Spinal cord (tissue), 10 donors: Measurements from ENCODE around the gene KLHL36. TPM values are rescaled to one million over a fixed set of nuclear protein-coding genes. Genes with fewer than 3 reads are reported as not detected.

Source experiments
- DNase-seq, 6 donors: peaks; one replicate each; pipeline versions ENCODE4 v3.0.0 to v3.0.0-alpha.2; 2013 to 2015; ENCODE audit warnings: low spot score in 6 of 6, low read depth in 4 of 6
- H3K27ac ChIP-seq: one replicate; pipeline ENCODE4 v1.5.1; 2013; ENCODE audit warnings: low read depth, low read length, control low read depth
- H3K27me3 ChIP-seq: one replicate; pipeline ENCODE4 v1.6.1; 2013; ENCODE audit warnings: low read length; ENCODE audit not compliant: control insufficient read depth, insufficient read depth
- H3K36me3 ChIP-seq: one replicate; pipeline ENCODE4 v1.6.1; 2013; ENCODE audit warnings: low read length; ENCODE audit not compliant: control insufficient read depth, insufficient read depth
- H3K4me1 ChIP-seq: one replicate; pipeline ENCODE4 v1.6.1; 2013; ENCODE audit warnings: low read length; ENCODE audit not compliant: control insufficient read depth, insufficient read depth
- H3K4me3 ChIP-seq: one replicate; pipeline ENCODE4 v1.5.1; 2013; ENCODE audit warnings: low read depth, low read length, control low read depth
- H3K9me3 ChIP-seq: one replicate; pipeline ENCODE4 v1.6.1; 2013; ENCODE audit warnings: low read length; ENCODE audit not compliant: control insufficient read depth, insufficient read depth
- WGBS: methylation state at CpG from one replicate; pipeline ENCODE4 v1.1.5; 2013; ENCODE audit warnings: missing lambda C conversion rate; ENCODE audit not compliant: insufficient coverage; 5-methylcytosine and 5-hydroxymethylcytosine counted together
- polyA plus RNA-seq, 2 donors: library from polyadenylated mRNA; unstranded; fragments of 120-200 nt; gene quantifications; one replicate each; pipeline ENCODE4 v1.2.1, GENCODE V29; 2013; ENCODE audit not compliant: insufficient read length in 2 of 2
- total RNA-seq, 2 donors: library from RNA; depleted of rRNA in 1 of 2; stranded (reverse); fragments of 120-200 nt in 1 of 2; fragments of >200 nt in 1 of 2; gene quantifications; one replicate each; pipeline versions ENCODE4 v1.2.3 to v1.2.4, GENCODE V29; 2013 to 2014
- donor health status: healthy.

KLHL36 gene
- total and polyA plus RNA-seq, 4 donors = 30.0 to 31.8 (median 30.8) TPM

- Histone ChIP-seq H3K36me3 (no peaks in the 10 kb centered on the region), H3K9me3 (no peaks in the 10 kb centered on the region), H3K4me3 (no peak overlapping the region), H3K4me1 (peaks cover 15% of the 10 kb centered on the region), H3K27ac (no peak overlapping the region), H3K27me3 (no peaks in the 10 kb centered on the region)
- WGBS = 94% methylated on average over 5 of the region's 5 CpGs
- DNase-seq = no peak
Measured at GRCh38 chr16:84640145-84640544, 8.2 kb upstream of the KLHL36 start.

- Histone ChIP-seq H3K9me3 (no peaks in the 10 kb centered on the region), H3K36me3 (no peaks in the 10 kb centered on the region), H3K27me3 (no peaks in the 10 kb centered on the region), H3K4me1 (peaks cover 15% of the 10 kb centered on the region), H3K27ac (no peak overlapping the region), H3K4me3 (no peak overlapping the region)
- DNase-seq = no peak
- 78% methylated on average over 5 of the region's 6 CpGs for WGBS
Measured at GRCh38 chr16:84641643-84642358, 6.5 kb upstream of the KLHL36 start.

GRCh38 chr16:84643180-84643583, 5.1 kb upstream of the KLHL36 start:
- Histone ChIP-seq H3K4me1 (peaks cover 19% of the 10 kb centered on the region), H3K27me3 (no peaks in the 10 kb centered on the region), H3K4me3 (no peak overlapping the region), H3K36me3 (no peaks in the 10 kb centered on the region), H3K27ac (no peak overlapping the region), H3K9me3 (no peaks in the 10 kb centered on the region)
- WGBS = 46% methylated on average over 4 of the region's 8 CpGs
- DNase-seq = peak in 1 of 6 donors; percentile 44

DNA sequence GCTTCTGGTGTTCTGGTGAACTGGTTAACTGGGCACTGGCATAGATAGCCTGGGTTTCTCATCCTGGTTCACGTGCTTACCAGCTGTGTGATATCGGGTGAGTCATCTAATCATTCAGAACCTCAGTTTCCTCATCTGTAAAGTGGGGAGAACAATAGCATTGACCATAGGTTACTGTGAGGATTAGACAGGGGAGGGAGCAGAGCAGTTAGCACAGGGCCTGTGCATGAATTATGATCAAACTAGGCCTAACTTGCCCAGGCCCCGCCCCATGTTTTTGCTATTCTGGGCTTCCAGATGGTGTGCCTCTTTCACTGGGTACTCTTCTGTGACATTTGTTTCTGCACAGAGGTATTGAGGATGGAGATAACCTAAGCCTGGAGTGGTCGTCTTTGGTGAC, 4.6 kb upstream of the KLHL36 start:
- peaks cover 19% of the 10 kb centered on the region for H3K4me1 ChIP-seq
- no peak overlapping the region for H3K27ac ChIP-seq
- H3K9me3 ChIP-seq = no peaks in the 10 kb centered on the region
- no peaks in the 10 kb centered on the region for H3K36me3 ChIP-seq
- 93% methylated on average over 3 of the region's 4 CpGs for WGBS
- H3K4me3 ChIP-seq = no peak overlapping the region
- H3K27me3 ChIP-seq = no peaks in the 10 kb centered on the region
- no peak for DNase-seq

GRCh38 chr16:84648595-84649510, 542 bp downstream of the KLHL36 start:
- H3K27ac ChIP-seq = no peak overlapping the region
- WGBS = 2% methylated on average over 92 of the region's 96 CpGs
- peak in 2 of 6 donors; percentile 34 to 40 for DNase-seq

GRCh38 chr16:84649511-84649861, 1.2 kb downstream of the KLHL36 start:
- WGBS = 70% methylated on average over 6 of the region's 11 CpGs
- Histone ChIP-seq H3K4me1 (peaks cover 17% of the 10 kb centered on the region), H3K27me3 (no peaks in the 10 kb centered on the region), H3K36me3 (peaks cover 22% of the 10 kb centered on the region), H3K9me3 (no peaks in the 10 kb centered on the region), H3K4me3 (peak overlapping the region; percentile 54), H3K27ac (no peak overlapping the region)
- no peak for DNase-seq

More at GRCh38 chr16:84648595-84649510, 542 bp downstream of the KLHL36 start:
- Histone ChIP-seq H3K4me1 (peaks cover 17% of the 10 kb centered on the region), H3K27me3 (no peaks in the 10 kb centered on the region), H3K4me3 (peak overlapping the region; percentile 54), H3K36me3 (peaks cover 15% of the 10 kb centered on the region), H3K9me3 (no peaks in the 10 kb centered on the region)

- DNase-seq = no peak
- WGBS = no CpG with 5 or more reads among the region's 20 CpGs
- Histone ChIP-seq H3K27me3 (no peaks in the 10 kb centered on the region), H3K4me1 (peaks cover 17% of the 10 kb centered on the region), H3K36me3 (peaks cover 30% of the 10 kb centered on the region), H3K4me3 (peak overlapping the region; percentile 0), H3K27ac (no peak overlapping the region), H3K9me3 (no peaks in the 10 kb centered on the region)
Measured at GRCh38 chr16:84650062-84650991, 2.0 kb downstream of the KLHL36 start.

- no peak overlapping the region for H3K27ac ChIP-seq
- peaks cover 42% of the 10 kb centered on the region for H3K36me3 ChIP-seq
- H3K4me3 ChIP-seq = no peak overlapping the region
- H3K4me1 ChIP-seq = peaks cover 13% of the 10 kb centered on the region
- DNase-seq = no peak
- H3K9me3 ChIP-seq = no peaks in the 10 kb centered on the region
- no peaks in the 10 kb centered on the region for H3K27me3 ChIP-seq
- 79% methylated on average over 4 of the region's 7 CpGs for WGBS
Measured at GRCh38 chr16:84652566-84652965, 4.3 kb downstream of the KLHL36 start.

DNA sequence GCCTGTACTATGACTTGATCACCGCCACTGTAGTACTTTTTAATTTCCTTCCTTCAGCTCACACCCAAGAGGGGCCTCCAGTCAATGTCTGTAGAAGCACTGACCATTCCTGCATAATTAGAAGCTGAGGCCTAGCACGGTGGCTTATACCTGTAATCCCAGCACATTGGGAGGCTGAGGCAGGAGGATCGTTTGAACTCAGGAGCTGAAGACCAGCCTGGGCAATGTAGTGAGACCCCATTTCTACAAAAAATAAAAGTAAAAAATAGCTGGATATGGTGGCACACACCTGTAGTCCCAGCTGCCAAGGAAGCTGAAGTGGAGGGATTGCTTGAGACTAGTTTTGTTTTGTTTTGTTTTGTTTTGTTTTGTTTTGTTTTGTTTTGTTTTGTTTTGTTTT, 5.9 kb downstream of the KLHL36 start:
- no peak for DNase-seq
- no peak overlapping the region for H3K4me3 ChIP-seq
- no peak overlapping the region for H3K27ac ChIP-seq
- no peaks in the 10 kb centered on the region for H3K9me3 ChIP-seq
- H3K36me3 ChIP-seq = peaks cover 57% of the 10 kb centered on the region
- H3K4me1 ChIP-seq = peaks cover 8% of the 10 kb centered on the region
- H3K27me3 ChIP-seq = no peaks in the 10 kb centered on the region
- 90% methylated on average over 3 of the region's 3 CpGs for WGBS
